ENCODE results near the gene EPHB1.
"Not testable (repeated sequence)": the region's sequence is repeated elsewhere in the genome, so short reads cannot be mapped to it uniquely, and the experiment has no call there.

EPHB1 gene

GRCh38 chr3:135233476-135233875 is 438.4 kb downstream of the EPHB1 start:
- not testable (repeated sequence) for DNase-seq (ENCODE audit: extremely low read depth in 1 of 2, low read depth in 1 of 2)

GRCh38 chr3:135235541-135235940 is 440.5 kb downstream of the EPHB1 start:
- DNase-seq (ENCODE audit: extremely low read depth in 1 of 2, low read depth in 1 of 2), result no peak

- no peak for DNase-seq (ENCODE audit: extremely low read depth in 1 of 2, low read depth in 1 of 2)
Observed at GRCh38 chr3:135237371-135238143, 442.5 kb downstream of the EPHB1 start.

- DNase-seq (ENCODE audit: extremely low read depth in 1 of 2, low read depth in 1 of 2), result no peak
Observed at GRCh38 chr3:135238236-135238830, 443.3 kb downstream of the EPHB1 start.

GRCh38 chr3:135238871-135239614 is 444.0 kb downstream of the EPHB1 start:
- DNase-seq (ENCODE audit: extremely low read depth in 1 of 2, low read depth in 1 of 2), result no peak

- DNase-seq (ENCODE audit: extremely low read depth in 1 of 2, low read depth in 1 of 2), result no peak
Observed at GRCh38 chr3:135239615-135239884, 444.5 kb downstream of the EPHB1 start.

- no peak for DNase-seq (ENCODE audit: extremely low read depth in 1 of 2, low read depth in 1 of 2)
Observed at GRCh38 chr3:135240426-135240825, 445.4 kb downstream of the EPHB1 start.

- no peak for DNase-seq (ENCODE audit: extremely low read depth in 1 of 2, low read depth in 1 of 2)
Observed at GRCh38 chr3:135242285-135242684, 447.2 kb downstream of the EPHB1 start.

GRCh38 chr3:135243616-135244015 is 448.6 kb downstream of the EPHB1 start:
- no peak for DNase-seq (ENCODE audit: extremely low read depth in 1 of 2, low read depth in 1 of 2)

GRCh38 chr3:135246027-135246426 is 451.0 kb downstream of the EPHB1 start:
- no peak for DNase-seq (ENCODE audit: extremely low read depth in 1 of 2, low read depth in 1 of 2)

- DNase-seq (ENCODE audit: extremely low read depth in 1 of 2, low read depth in 1 of 2), result no peak
Observed at GRCh38 chr3:135248213-135248612, 453.2 kb downstream of the EPHB1 start.

GRCh38 chr3:135249186-135249585 is 454.1 kb downstream of the EPHB1 start:
- DNase-seq (ENCODE audit: extremely low read depth in 1 of 2, low read depth in 1 of 2), result no peak

- DNase-seq (ENCODE audit: extremely low read depth in 1 of 2, low read depth in 1 of 2), result no peak
Observed at GRCh38 chr3:135258916-135259315, 463.9 kb downstream of the EPHB1 start.

- DNase-seq (ENCODE audit: extremely low read depth in 1 of 2, low read depth in 1 of 2), result no peak
Observed at GRCh38 chr3:135260025-135260424, 465.0 kb downstream of the EPHB1 start.

- DNase-seq (ENCODE audit: extremely low read depth in 1 of 2, low read depth in 1 of 2), result no peak
Observed at GRCh38 chr3:135261214-135261775, 466.2 kb downstream of the EPHB1 start.

GRCh38 chr3:135261916-135262315 is 466.9 kb downstream of the EPHB1 start:
- DNase-seq (ENCODE audit: extremely low read depth in 1 of 2, low read depth in 1 of 2), result no peak

GRCh38 chr3:135262441-135262840 is 467.4 kb downstream of the EPHB1 start:
- DNase-seq (ENCODE audit: extremely low read depth in 1 of 2, low read depth in 1 of 2), result no peak

- DNase-seq (ENCODE audit: extremely low read depth in 1 of 2, low read depth in 1 of 2), result no peak
Observed at GRCh38 chr3:135263331-135263730, 468.3 kb downstream of the EPHB1 start.

GRCh38 chr3:135267487-135267886 is 472.4 kb downstream of the EPHB1 start:
- DNase-seq (ENCODE audit: extremely low read depth in 1 of 2, low read depth in 1 of 2), result no peak

- no peak for DNase-seq (ENCODE audit: extremely low read depth in 1 of 2, low read depth in 1 of 2)
Observed at GRCh38 chr3:135268941-135269532, 474.0 kb downstream of the EPHB1 start.

All from stimulated activated CD8-positive, alpha-beta memory T cell treated with anti-CD3 and anti-CD28 coated beads, Interleukin-7, amount 100 ng/mL, for 48 hours (primary cell).